Activated CD4-positive, alpha-beta memory T cell treated with anti-CD3 and anti-CD28 coated beads, Interleukin-2, amount 10 ng/mL, durations not matched to agents 7 days and 5 days (primary cell): ENCODE results near the gene RBM11. TPM values are rescaled to one million over a fixed set of nuclear protein-coding genes. Genes with fewer than 3 reads are reported as not detected.

Experiments
- CTCF ChIA-PET: fragments of 350-600 bp; sonication (Branson Sonifier 250); formaldehyde crosslinking; loops from one replicate; lab custom pipeline; 2021; ENCODE audit warnings: antibody characterized with exemption, inconsistent platforms; lab: Charles Lee
- POLR2A ChIA-PET: fragments of 350-600 bp; sonication (Branson Sonifier 250); formaldehyde crosslinking; loops from one replicate; lab custom pipeline; 2021; ENCODE audit warnings: antibody characterized with exemption; lab: Charles Lee
- DNase-seq: peaks from one replicate; pipeline ENCODE4 v3.0.0-alpha.2; 2020
- H3K27ac Mint-ChIP-seq: one replicate; pipeline ENCODE4 v1.8.0; 2021; ENCODE audit warnings: mild to moderate bottlenecking, mixed read lengths
- H3K27me3 Mint-ChIP-seq: one replicate; pipeline ENCODE4 v1.8.0; 2021; ENCODE audit warnings: mixed read lengths
- H3K36me3 Mint-ChIP-seq: one replicate; pipeline ENCODE4 v1.8.0; 2021; ENCODE audit warnings: low read depth, mixed read lengths
- H3K4me1 Mint-ChIP-seq: one replicate; pipeline ENCODE4 v1.8.0; 2021; ENCODE audit warnings: mixed read lengths
- H3K4me3 Mint-ChIP-seq: one replicate; pipeline ENCODE4 v1.8.0; 2021; ENCODE audit warnings: mild to moderate bottlenecking, mixed read lengths
- H3K9me3 Mint-ChIP-seq: one replicate; pipeline ENCODE4 v1.8.0; 2021; ENCODE audit warnings: mixed read lengths
- total RNA-seq, 2 experiments: library from RNA; stranded (reverse); gene quantifications; one replicate each; pipeline ENCODE4 v1.2.3, GENCODE V29; 2021

RBM11 gene
- total RNA-seq, 2 experiments from 2014 or later = 0.38 to 0.88 TPM

- Mint-ChIP-seq H3K4me1 (no peaks in the 10 kb centered on the region), H3K4me3 (no peak overlapping the region), H3K9me3 (no peaks in the 10 kb centered on the region), H3K27me3 (peaks cover 34% of the 10 kb centered on the region), H3K27ac (no peak overlapping the region), H3K36me3 (no peaks in the 10 kb centered on the region)
- DNase-seq = no peak
- POLR2A ChIA-PET = no interaction called here
- CTCF ChIA-PET = no interaction called here
Observed at GRCh38 chr21:14275702-14276205, 59.8 kb downstream of the RBM11 start.

Other genes starting within 250 kb of the RBM11 start
- not detected for gene LIPI, start 5.2 kb upstream of the RBM11 start, total RNA-seq
- 10 to 100 TPM; 45.5 to 48.5 TPM for gene HSPA13, start 167.0 kb downstream of the RBM11 start, total RNA-seq